H9 (cell line): Measurements from ENCODE around the gene DNAJA1. TPM values are rescaled to one million over a fixed set of nuclear protein-coding genes. Genes with fewer than 3 reads are reported as not detected.

Experiments
- DNase-seq: peaks from one replicate; pipeline ENCODE4 v3.0.0-alpha.2; 2017
- H2AFZ ChIP-seq: one replicate; pipeline ENCODE4 v1.6.1; 2013; ENCODE audit warnings: mild to moderate bottlenecking, low read length, control low read depth, moderate library complexity
- H2AK5ac ChIP-seq: 2 replicates; pipeline ENCODE4 v1.6.1; 2013; ENCODE audit warnings: low read length, control low read depth, mixed read lengths; ENCODE audit not compliant: insufficient read length
- H2BK120ac ChIP-seq: one replicate; pipeline ENCODE4 v1.6.1; 2013; ENCODE audit warnings: low read depth, mild to moderate bottlenecking, low read length, control low read depth, inconsistent platforms; ENCODE audit not compliant: poor library complexity, severe bottlenecking
- H2BK12ac ChIP-seq: 2 replicates; pipeline ENCODE4 v1.6.1; 2013; ENCODE audit warnings: low read length, control low read depth, mixed read lengths, low read depth; ENCODE audit not compliant: insufficient read length
- H2BK15ac ChIP-seq: 2 replicates; pipeline ENCODE4 v1.6.1; 2013; ENCODE audit warnings: low read depth, low read length, control low read depth
- H2BK20ac ChIP-seq: one replicate; pipeline ENCODE4 v1.6.1; 2013; ENCODE audit warnings: low read depth, mild to moderate bottlenecking, low read length, control low read depth, inconsistent platforms; ENCODE audit not compliant: poor library complexity, severe bottlenecking
- H2BK5ac ChIP-seq: 2 replicates; pipeline ENCODE4 v1.6.1; 2013; ENCODE audit warnings: low read length, control low read depth, mixed read lengths; ENCODE audit not compliant: insufficient read length
- H3K14ac ChIP-seq: 2 replicates; pipeline ENCODE4 v1.6.1; 2013; ENCODE audit warnings: low read length, control low read depth; ENCODE audit not compliant: insufficient read depth
- H3K18ac ChIP-seq: 2 replicates; pipeline ENCODE4 v1.6.1; 2013; ENCODE audit warnings: low read depth, mild to moderate bottlenecking, mixed read lengths, low read length, control low read depth; ENCODE audit not compliant: insufficient read length
- H3K23ac ChIP-seq: 2 replicates; pipeline ENCODE4 v1.6.1; 2013; ENCODE audit warnings: low read length, control low read depth, mixed read lengths, low read depth; ENCODE audit not compliant: insufficient read length
- H3K23me2 ChIP-seq: 2 replicates; pipeline ENCODE4 v1.6.1; 2013; ENCODE audit warnings: low read depth, mild to moderate bottlenecking, mixed read lengths, low read length, control low read depth; ENCODE audit not compliant: insufficient read length, poor library complexity, severe bottlenecking
- H3K27ac ChIP-seq: 2 replicates; pipeline ENCODE4 v1.5.1; 2013; ENCODE audit warnings: low read length, control low read depth, mixed read lengths, low read depth; ENCODE audit not compliant: insufficient read length
- H3K27me3 ChIP-seq: 2 replicates; pipeline ENCODE4 v1.6.1; 2013; ENCODE audit warnings: low read length, control low read depth, inconsistent platforms; ENCODE audit not compliant: insufficient read depth
- H3K4ac ChIP-seq: 2 replicates; pipeline ENCODE4 v1.6.1; 2013; ENCODE audit warnings: low read depth, mild to moderate bottlenecking, control low read depth, inconsistent platforms, low read length, moderate library complexity
- H3K4me1 ChIP-seq: 2 replicates; pipeline ENCODE4 v1.6.1; 2013; ENCODE audit warnings: low read length, control low read depth, inconsistent platforms; ENCODE audit not compliant: insufficient read depth
- H3K4me2 ChIP-seq: 2 replicates; pipeline ENCODE4 v1.6.1; 2013; ENCODE audit warnings: low read length, control low read depth, mixed read lengths; ENCODE audit not compliant: insufficient read length, insufficient read depth
- H3K56ac ChIP-seq: 2 replicates; pipeline ENCODE4 v1.6.1; 2013; ENCODE audit warnings: low read depth, mild to moderate bottlenecking, mixed read lengths, low read length, control low read depth; ENCODE audit not compliant: insufficient read length
- H3K79me1 ChIP-seq: 2 replicates; pipeline ENCODE4 v1.6.1; 2013; ENCODE audit warnings: low read depth, mild to moderate bottlenecking, moderate library complexity, low read length, control low read depth, inconsistent platforms; ENCODE audit not compliant: insufficient read depth, poor library complexity, severe bottlenecking
- H3K79me2 ChIP-seq: 2 replicates; pipeline ENCODE4 v1.6.1; 2013; ENCODE audit warnings: low read length, control low read depth, inconsistent platforms; ENCODE audit not compliant: insufficient read depth
- H3K9ac ChIP-seq: 2 replicates; pipeline ENCODE4 v1.6.1; 2013; ENCODE audit warnings: low read length, control low read depth, mixed read lengths; ENCODE audit not compliant: insufficient read length; ENCODE audit errors: extremely low read depth
- H3K9me3 ChIP-seq: one replicate; pipeline ENCODE4 v1.6.1; 2013; ENCODE audit warnings: low read depth, low read length, inconsistent platforms; ENCODE audit not compliant: control insufficient read depth
- H3T11ph ChIP-seq: one replicate; pipeline ENCODE4 v1.6.1; 2013; ENCODE audit warnings: mild to moderate bottlenecking, low read length, control low read depth, inconsistent platforms
- H4K20me1 ChIP-seq: one replicate; pipeline ENCODE4 v1.6.1; 2013; ENCODE audit not compliant: control insufficient read depth, insufficient read length, insufficient read depth
- H4K5ac ChIP-seq: 2 replicates; pipeline ENCODE4 v1.6.1; 2013; ENCODE audit warnings: low read depth, mild to moderate bottlenecking, mixed read lengths, low read length, control low read depth; ENCODE audit not compliant: insufficient read length
- H4K8ac ChIP-seq: replicated peaks from 2 replicates; pipeline ENCODE4 v1.6.1; 2013; ENCODE audit warnings: low read length, control low read depth, mixed read lengths, low read depth; ENCODE audit not compliant: insufficient read length
- H4K91ac ChIP-seq: 2 replicates; pipeline ENCODE4 v1.6.1; 2013; ENCODE audit warnings: low read depth, mild to moderate bottlenecking, moderate library complexity, mixed read lengths, low read length, control low read depth; ENCODE audit not compliant: insufficient read length
- H3K27ac Mint-ChIP-seq, 3 experiments: 2 replicates in 2 of 3; 3 replicates in 1 of 3; pipeline ENCODE4 v1.8.0; 2020 to 2021; ENCODE audit warnings: mixed read lengths in 3 of 3, mild to moderate bottlenecking in 1 of 3, moderate library complexity in 1 of 3
- H3K27me3 Mint-ChIP-seq: 2 replicates; pipeline ENCODE4 v1.8.0; 2021; ENCODE audit warnings: low read depth, mild to moderate bottlenecking, moderate library complexity, mixed read lengths
- H3K36me3 Mint-ChIP-seq, 3 experiments: 2 replicates in 2 of 3; 3 replicates in 1 of 3; pipeline ENCODE4 v1.8.0; 2020 to 2021; ENCODE audit warnings: low read depth in 3 of 3, mixed read lengths in 3 of 3; ENCODE audit not compliant: insufficient read depth in 1 of 3
- H3K4me1 Mint-ChIP-seq, 2 experiments: 2 replicates each; pipeline ENCODE4 v1.8.0; 2020; ENCODE audit warnings: mixed read lengths in 2 of 2
- H3K4me3 Mint-ChIP-seq, 2 experiments: 2 replicates in 1 of 2; 3 replicates in 1 of 2; pipeline ENCODE4 v1.8.0; 2020 to 2021; ENCODE audit warnings: mild to moderate bottlenecking in 2 of 2, mixed read lengths in 2 of 2, moderate library complexity in 1 of 2
- H3K9me3 Mint-ChIP-seq, 2 experiments: 2 replicates in 1 of 2; 3 replicates in 1 of 2; pipeline ENCODE4 v1.8.0; 2020; ENCODE audit warnings: mild to moderate bottlenecking in 2 of 2, mixed read lengths in 2 of 2, moderate library complexity in 1 of 2
- CTCF ChIP-seq: fragments of 200-600 bp; sonication (generic); conservative IDR thresholded peaks from 3 replicates; pipeline ENCODE4 v1.8.0; 2021; ENCODE audit warnings: antibody characterized with exemption, mild to moderate bottlenecking
- WGBS: extraction: QIAGEN DNeasy Blood & Tissue Kit; methylation state at CpG from one replicate; pipeline ENCODE4 v1.1.7; 2013; ENCODE audit warnings: missing lambda C conversion rate, low lambda C conversion rate, mixed read lengths; ENCODE audit not compliant: insufficient read length; ENCODE audit errors: extremely low coverage; 5-methylcytosine and 5-hydroxymethylcytosine counted together
- long read RNA-seq: library from polyadenylated mRNA; unstranded; transcript quantifications from one replicate; pipeline ENCODE4 v2.0.0, GENCODE V29; 2020
- total RNA-seq: library from RNA; stranded (reverse); gene quantifications from 2 replicates; pipeline ENCODE4 v1.2.1, GENCODE V29; 2021

DNAJA1 gene
- 217 and 218 TPM in 2 replicates for total RNA-seq
- long read RNA-seq, transcript DNAJA1-201 (9 exons, 2,381 nt) = major isoform, 2,249 of 2,373 reads
- long read RNA-seq, partial matches to known transcripts = 58 of 2,373 reads
- long read RNA-seq, other reads (novel, unspliced or antisense) = 66 of 2,373 reads

- no peak within 1 kb of the TSS for H4K5ac ChIP-seq
- no peak within 1 kb of the TSS for H2BK120ac ChIP-seq
- no peak within 1 kb of the TSS for H2BK12ac ChIP-seq
- H3K4me2 ChIP-seq = peak within 1 kb of the TSS; percentile 97
- peaks cover 34% of the 10 kb centered on the region; the same call in 1 of the 2 replicates for H3K79me2 ChIP-seq
- no peak for TF ChIP-seq CTCF
- H3K56ac ChIP-seq = no peak within 1 kb of the TSS
- H3K23me2 ChIP-seq = peaks cover 5% of the 10 kb centered on the region
- Mint-ChIP-seq H3K27ac (peak within 1 kb of the TSS; percentile 94 to 97 (median 97)), H3K4me3 (peak within 1 kb of the TSS; percentile 96 to 97), H3K27me3 (no peaks in the 10 kb centered on the region), H3K9me3 (no peaks in the 10 kb centered on the region), H3K4me1 (peaks cover 19 to 30% of the 10 kb centered on the region in 2 experiments), H3K36me3 (peaks cover 26 to 66% (median 62%) of the 10 kb centered on the region in 3 experiments; a peak in 6 of 7 replicates)
- no peak within 1 kb of the TSS for H2AK5ac ChIP-seq
- no peaks in the 10 kb centered on the region for H3K27me3 ChIP-seq
- H3K23ac ChIP-seq = no peak within 1 kb of the TSS
- H3K4ac ChIP-seq = no peak within 1 kb of the TSS; the same call in 1 of the 2 replicates
- H4K20me1 ChIP-seq = no peaks in the 10 kb centered on the region
- H2BK5ac ChIP-seq = no peak within 1 kb of the TSS
- 0 out of 2 replicates have a peak, but pooled peaks cover 4% of the 10 kb centered on the region for H3K4me1 ChIP-seq
- H3K9me3 ChIP-seq = no peaks in the 10 kb centered on the region
- no peak within 1 kb of the TSS for H2BK15ac ChIP-seq
- no peak within 1 kb of the TSS for H2AFZ ChIP-seq
- no peak within 1 kb of the TSS for H4K91ac ChIP-seq
- no CpG with 5 or more reads among the region's 61 CpGs for WGBS
- peak within 1 kb of the TSS; percentile 85 for H3K18ac ChIP-seq
- no peak within 1 kb of the TSS for H4K8ac ChIP-seq
- H2BK20ac ChIP-seq = no peak within 1 kb of the TSS
- no peak within 1 kb of the TSS for H3T11ph ChIP-seq
- peak within 1 kb of the TSS; percentile 98 for H3K9ac ChIP-seq
- no peak within 1 kb of the TSS for H3K27ac ChIP-seq
- peaks cover 5% of the 10 kb centered on the region for H3K79me1 ChIP-seq
- peak; percentile 92 for DNase-seq
- H3K14ac ChIP-seq = peak within 1 kb of the TSS; percentile 90
Measured at GRCh38 chr9:33024966-33025571, at the start of gene DNAJA1. DNAJA1 (plus strand) TSS chr9:33025273; CDS start chr9:33026485, 1,212 bp downstream.
